GM18508 (cell line): ENCODE data around the gene NEU4.

ENCODE experiments used
- ATAC-seq: cut with Tn5 transposase; IDR thresholded peaks from one replicate; pipeline ENCODE4 v1.9.1; 2021; ENCODE audit warnings: moderate number of reproducible peaks; ENCODE audit not compliant: insufficient read depth, unreplicated experiment

The NEU4 gene

DNA sequence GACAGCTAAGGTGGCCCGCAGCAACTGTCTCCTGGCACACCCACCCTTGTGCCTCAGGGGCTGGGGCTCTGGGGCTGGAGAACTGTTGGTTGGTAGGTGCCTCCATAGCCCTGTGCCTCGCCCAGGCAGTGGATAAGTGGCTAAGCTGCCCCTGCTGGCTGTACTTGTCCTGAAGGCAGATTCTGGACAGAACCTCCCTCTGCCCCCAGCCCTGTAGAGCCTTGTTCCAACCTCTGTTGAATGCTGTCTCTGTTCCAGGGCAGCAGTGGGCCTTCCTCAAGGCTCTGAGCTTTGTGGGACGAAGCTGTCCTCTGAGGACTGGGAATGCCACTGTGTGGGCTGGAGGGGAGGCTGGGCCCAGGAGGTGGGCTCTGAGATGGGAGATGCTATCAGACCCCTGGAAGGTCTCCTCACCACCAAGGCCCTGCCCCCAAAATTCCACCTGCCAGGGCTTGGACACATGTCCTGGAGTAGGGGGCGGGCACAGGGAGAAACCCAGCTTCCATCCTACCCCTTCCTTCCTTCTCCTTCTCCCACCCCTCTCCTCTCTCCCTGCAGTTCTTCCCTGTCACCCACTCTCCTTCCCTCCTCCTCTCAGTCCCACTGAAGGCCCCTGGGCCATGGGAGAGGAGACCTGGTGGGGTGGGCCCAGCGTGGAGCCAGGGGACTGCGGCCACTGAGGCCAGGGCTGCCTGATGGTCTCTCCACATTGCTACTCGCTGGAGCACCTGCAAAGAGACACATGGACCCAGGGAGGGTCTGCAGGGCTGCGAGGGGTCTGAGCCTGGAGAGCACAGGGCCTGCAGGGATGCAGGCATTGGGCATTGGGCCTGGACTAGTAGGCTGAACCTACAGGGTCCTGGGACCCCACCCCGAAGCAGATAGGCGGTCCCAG lies 51.4 kb downstream of the NEU4 start:
- ATAC-seq, result no peak

DNA sequence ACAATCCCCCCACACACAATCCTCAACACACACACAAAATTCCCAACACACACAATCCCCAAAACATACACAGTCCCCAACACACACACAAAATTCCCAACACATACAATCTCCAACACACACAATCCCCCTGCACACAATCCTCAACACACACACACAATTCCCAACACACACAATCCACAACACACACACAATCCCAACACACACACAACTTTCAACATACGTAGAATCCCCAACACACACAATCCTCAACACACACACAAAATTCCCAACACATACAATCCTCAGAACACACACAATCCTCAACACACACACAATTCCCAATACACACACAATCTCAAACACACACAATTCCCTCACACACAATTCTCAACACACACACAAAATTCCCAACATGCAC lies 52.3 kb downstream of the NEU4 start:
- no peak for ATAC-seq

DNA sequence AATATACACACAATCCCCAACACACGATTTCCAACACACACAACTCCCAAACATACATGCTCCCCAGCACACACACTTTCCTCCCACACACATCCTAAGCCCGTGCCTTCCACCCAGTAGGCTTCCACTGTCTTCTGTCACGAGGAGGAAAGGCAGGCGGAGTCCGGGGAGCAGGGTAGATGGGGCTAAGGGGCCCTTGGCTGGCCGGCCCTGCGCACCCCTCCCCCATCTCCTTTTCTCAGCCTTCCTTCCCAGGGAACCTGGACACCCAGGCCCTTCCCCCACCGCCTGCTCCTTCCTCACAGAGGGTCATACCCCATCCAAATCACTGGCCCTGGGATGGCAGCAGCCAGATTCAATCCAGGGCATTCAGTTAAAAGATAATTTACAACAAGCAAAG lies 53.1 kb downstream of the NEU4 start:
- no peak for ATAC-seq

DNA sequence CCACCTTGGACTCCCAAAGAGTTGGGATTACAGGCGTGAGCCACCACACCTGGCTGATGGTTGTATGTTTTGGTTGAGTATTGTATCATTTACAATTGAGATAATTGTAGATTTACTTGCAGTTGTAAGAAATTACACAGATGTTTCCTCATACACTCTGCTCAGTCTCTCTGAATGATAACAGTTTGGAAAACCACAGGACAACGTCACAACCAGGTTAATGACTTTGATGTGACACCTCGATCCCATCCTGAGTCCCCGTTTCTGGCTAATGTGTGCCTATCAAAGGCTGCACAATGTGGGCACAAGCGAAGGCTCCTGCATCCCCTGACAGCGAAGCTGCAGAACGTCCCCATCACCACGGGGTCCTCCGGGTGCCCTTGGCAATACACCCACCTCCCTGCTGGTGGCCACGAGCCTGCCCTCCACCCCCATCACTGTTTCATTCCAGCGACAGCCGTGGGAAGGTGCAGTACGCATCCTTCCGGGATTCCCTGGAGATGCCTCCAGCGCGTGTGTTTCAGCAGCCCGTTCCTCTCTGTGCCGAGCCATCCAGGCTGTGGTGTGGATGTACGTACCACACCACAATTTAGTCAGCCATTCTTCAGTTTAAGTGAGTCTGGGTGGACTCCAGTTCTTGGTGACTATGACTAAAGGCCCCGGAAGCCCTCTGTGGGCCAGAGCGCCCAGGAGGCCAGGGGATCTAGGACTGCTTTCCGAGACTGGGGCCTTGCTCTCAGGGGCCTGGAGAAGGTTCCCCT lies 54.0 kb downstream of the NEU4 start:
- ATAC-seq, result no peak

DNA sequence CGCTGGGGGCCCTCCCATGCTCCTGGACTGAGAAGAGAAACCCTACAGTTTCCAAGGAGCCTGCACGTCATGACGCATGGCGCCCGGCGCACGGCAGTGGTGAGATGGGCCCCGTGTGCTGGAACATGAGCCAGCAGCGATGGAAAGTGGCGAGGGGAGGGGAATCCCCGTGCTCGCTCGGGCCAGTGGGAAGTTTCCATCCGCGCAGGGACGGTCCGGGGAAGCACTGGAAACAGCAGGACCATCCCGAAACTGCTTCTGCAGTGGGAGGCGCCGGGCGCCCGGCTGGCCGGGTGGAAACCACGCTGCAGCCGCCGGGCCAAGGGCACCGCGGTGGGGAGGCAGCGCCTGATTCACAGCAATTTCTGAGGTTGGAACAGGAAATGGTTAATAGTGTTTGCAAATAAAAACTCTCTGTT lies 54.6 kb downstream of the NEU4 start:
- no peak for ATAC-seq

DNA sequence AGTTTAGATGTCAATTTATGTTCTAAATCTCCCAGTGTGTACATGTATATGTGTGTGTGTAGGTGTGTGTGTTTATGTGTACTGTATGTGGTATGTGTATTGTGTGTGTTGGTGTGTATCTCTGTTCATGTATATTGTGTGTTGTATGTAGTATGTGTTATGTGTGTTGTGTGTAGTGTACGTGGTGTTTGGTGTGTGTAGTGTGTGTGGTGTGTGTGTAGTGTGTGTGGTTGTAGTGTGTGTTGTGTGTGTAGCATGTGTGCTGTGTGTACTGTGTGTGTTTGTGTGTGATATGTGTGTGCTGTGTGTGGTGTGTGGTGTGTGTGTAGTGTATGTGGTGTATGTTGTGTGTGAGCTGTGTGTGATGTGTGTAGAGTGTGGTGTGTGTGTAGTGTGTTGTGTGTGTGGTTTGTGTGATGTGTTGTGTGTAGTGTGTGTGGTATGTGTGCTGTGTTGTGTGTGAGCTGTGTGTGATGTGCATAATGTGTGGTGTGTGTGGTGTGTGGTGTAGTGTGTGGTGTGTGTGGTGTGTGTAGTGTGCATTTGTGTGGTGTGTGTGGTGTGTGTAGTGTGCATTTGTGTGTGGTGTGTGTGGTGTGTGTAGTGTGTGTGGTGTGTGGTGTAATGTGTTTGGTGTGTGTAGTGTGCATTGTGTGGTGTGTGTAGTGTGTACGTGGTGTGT lies 55.3 kb downstream of the NEU4 start:
- no peak for ATAC-seq

DNA sequence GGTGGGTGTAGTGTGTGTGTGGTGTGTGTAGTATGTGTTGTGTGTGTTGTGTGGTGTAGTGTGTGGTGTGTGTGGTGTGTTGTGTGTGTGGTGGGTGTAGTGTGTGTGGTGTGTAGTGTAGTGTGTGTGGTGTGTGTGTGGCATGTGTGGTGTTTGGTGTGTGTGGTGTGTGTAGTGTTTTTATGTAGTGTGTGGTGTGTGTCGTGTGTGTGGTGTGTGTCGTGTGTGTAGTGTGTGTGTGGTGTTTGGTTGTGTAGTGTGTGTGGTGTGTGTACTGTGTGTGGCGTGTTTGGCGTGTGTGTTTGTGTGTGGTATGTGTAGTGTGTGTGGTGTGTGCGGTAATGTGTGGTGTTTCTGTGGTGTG lies 55.8 kb downstream of the NEU4 start:
- no peak for ATAC-seq

DNA sequence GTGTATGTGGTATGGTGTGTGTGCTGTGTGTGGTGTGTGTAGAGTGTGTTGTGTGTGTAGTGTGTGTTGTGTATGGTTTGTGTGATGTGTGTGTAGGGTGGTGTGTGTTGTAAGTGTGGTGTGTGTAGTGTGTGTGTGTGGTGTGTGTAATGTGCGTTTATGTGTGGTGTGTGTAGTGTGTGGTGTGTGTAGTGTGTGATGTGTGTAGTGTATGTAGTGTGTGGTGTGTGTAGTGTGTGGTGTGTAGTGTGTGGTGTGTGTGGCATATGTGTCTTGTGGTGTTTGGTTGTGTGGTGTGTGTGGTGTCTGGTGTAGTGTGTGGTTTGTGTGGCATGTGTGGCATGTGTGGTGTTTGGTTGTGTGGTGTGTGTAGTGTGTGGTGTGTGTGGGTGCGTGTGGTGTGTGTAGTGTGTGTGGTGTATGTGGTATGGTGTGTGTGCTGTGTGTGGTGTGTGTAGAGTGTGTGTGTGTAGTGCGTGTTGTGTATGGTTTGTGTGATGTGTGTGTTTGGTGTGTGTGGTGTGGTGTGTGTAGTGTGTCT lies 56.5 kb downstream of the NEU4 start:
- no peak for ATAC-seq

DNA sequence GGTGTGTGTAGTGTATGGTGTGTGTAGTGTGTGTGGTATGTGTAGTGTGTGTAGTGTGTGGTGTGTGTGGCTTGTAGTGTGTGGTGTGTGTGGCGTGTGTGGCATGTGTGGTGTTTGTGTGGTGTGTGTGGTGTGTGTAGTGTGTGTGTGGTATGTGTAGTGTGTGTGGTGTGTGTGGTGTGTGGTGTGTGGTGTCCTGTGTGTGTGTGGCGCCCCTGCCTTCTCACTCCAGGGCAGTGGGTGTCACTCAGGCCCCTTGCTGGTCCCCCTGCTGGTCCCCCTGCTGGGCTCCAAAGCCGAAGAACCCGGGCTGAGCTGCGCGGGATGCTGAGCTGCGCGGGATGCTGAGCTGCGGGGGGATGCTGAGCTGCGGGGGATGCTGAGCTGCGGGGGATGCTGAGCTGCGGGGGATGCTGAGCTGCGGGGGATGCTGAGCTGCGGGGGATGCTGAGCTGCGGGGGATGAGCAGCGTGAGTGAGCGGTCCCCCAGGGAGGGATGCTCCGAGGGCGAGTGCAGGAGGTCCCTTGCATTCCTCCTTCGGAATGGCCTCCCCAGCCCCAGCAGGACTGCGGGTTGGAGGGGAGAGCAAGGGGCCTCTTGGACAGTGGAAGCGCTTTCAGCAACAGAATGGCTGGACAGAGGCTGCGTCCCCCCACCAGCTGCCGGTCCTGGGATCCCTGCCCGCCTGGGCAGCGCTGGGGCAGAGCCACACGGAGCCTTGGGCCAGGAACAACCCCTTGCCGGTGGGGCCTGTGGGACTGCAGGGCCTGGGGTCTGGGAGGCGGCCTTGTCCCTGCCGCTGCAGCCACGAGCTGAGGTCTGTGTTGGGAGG lies 57.2 kb downstream of the NEU4 start:
- no peak for ATAC-seq
